ENCODE measurements around the gene MC1R.

MC1R gene

DNA sequence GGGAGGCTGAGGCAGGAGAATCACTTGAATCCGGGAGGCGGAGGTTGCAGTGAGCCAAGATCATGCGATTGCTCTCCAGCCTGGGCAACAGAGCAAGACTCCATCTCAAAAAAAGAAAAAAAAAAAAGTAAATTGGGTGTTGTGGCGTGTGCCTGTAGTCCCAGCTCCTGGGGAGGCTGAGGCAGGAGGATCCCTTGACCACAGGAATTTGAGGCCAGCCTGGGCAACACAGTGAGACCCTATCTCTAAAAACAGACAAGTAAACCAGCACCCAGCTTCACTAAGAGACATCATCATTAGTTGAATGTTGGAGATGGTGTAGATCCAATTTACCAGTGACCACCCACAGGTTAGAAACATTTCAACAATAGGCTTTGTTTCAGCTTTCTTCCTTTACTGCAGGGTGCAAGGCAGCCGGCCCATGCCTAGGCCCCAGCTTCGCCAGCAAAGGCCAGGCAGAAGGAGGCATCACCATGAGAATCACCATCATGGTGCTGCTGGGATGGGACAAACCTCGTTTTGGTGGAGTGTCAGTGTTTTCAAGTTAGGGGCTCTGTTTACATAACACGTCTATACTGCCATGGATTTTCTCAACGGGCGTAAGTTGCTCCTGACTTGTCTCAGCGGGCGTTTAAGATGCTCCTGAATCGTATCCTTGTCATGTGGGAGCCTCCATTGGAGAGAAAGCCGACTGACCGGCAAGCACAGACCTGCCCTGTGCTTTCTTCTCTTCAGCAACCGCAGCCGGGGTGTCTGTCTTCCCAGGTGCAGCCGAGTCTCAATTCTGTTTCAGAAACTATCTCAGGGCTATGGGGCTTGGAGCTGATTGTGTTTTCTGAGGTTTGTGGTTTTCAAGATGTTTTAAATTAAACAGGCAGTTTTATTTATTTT, 37.9 kb upstream of the MC1R start:
- TF ChIP-seq ZFX (IDR thresholded peaks at IDR 0.05; ENCODE audit: borderline replicate concordance): no peak
- TF ChIP-seq, protein P1, sequence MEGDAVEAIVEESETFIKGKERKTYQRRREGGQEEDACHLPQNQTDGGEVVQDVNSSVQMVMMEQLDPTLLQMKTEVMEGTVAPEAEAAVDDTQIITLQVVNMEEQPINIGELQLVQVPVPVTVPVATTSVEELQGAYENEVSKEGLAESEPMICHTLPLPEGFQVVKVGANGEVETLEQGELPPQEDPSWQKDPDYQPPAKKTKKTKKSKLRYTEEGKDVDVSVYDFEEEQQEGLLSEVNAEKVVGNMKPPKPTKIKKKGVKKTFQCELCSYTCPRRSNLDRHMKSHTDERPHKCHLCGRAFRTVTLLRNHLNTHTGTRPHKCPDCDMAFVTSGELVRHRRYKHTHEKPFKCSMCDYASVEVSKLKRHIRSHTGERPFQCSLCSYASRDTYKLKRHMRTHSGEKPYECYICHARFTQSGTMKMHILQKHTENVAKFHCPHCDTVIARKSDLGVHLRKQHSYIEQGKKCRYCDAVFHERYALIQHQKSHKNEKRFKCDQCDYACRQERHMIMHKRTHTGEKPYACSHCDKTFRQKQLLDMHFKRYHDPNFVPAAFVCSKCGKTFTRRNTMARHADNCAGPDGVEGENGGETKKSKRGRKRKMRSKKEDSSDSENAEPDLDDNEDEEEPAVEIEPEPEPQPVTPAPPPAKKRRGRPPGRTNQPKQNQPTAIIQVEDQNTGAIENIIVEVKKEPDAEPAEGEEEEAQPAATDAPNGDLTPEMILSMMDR (IDR thresholded peaks at IDR 0.05): no peak
- no peak overlapping the region for H3K27ac ChIP-seq

DNA sequence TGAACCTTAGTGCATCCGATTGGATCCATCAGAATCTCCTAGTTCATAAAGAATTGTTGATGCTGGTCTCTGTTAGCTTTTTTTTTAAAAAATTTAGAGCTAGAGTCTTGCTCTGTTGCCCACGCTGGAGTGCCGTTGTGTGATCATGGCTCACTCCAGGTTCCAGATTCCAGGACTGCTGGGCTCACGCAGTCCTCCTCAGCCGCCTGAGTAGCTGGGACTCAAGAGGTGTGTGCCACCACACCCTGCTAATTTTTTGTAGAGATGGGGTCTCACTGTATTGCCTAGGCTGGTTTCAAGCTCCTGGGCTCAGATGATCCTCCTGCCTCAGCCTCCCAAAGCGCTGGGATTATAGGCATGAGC, 37.3 kb upstream of the MC1R start:
- TF ChIP-seq, protein P1 (IDR thresholded peaks at IDR 0.05): no peak
- no peak for TF ChIP-seq ZFX (IDR thresholded peaks at IDR 0.05; ENCODE audit: borderline replicate concordance)

DNA sequence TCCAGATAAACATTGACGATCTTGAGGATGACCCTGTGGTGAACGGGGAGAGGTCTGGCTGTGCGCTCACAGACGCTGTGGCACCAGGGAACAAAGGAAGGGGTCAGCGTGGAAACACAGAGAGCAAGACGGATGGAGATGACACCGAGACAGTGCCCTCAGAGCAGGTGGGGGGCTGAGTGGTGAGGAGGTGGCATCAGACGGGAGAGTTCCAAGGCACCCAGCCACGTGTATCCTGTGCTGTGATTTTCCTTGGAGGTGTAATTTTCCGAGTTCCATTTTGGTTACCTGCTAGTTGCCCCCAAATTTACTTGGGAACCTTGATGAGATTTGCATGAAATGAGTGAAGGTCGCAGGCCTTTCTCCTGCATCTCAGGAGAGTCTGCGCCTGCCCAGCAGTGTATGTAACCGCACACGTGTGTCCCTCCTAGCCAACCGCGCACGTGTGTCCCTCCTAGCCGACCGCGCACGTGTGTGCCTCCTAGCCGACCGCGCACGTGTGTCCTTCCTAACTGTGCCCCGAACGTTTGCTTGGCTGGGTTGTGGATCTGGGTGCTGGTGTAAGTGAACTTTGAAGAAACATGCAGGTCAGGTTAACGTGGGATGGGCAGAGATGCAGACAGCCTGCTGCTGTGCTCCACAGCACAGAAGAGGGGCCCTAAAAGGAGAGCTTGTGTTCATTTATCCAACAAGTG, 35.2 kb upstream of the MC1R start:
- H3K27ac ChIP-seq: no peak overlapping the region
- TF ChIP-seq ZFX (IDR thresholded peaks at IDR 0.05; ENCODE audit: borderline replicate concordance): no peak
- TF ChIP-seq, protein P1 (IDR thresholded peaks at IDR 0.05): no peak

More for the DNA sequence above, 37.3 kb upstream of the MC1R start:
- no peak overlapping the region for H3K27ac ChIP-seq

DNA sequence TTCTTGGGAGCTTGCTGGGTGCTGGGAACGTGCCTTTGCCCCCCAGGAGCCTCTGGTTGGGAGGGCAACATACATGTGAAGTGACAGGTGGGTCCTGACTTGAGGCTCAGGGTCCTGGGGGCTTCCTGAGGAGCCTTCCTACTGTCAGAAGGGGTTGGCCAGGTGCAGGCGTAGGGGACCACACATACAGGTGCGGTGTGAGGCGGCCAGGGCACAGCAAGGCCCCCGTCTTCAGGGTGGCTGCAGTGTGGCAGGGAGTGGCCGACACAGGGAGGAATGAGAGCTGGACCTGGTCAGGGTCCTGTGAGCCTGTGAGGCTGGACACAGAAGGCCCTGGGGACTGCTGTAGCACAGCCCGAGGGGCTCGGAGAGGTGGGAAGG, 34.6 kb upstream of the MC1R start:
- H3K27ac ChIP-seq: no peak overlapping the region
- TF ChIP-seq, protein P1 (IDR thresholded peaks at IDR 0.05): no peak
- no peak for TF ChIP-seq ZFX (IDR thresholded peaks at IDR 0.05; ENCODE audit: borderline replicate concordance)

DNA sequence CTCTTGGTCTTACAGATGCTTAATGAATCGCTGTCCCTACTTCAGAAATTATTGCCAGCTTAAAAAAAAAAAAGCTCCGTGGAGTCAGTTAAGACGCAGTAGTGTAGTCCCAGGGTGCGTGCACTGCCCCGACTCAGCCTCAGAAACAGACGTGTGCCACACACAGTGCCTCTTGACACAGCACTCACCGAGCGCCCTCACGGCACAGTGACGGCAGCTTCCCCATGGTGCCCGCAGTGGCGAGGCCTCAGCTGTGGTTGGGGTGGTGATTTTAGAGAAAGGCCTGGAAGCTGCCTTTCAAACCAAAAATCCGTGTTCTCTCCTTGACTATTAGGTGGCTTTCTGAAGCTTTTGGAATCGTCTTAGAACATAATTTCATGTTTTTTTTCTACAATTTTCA, 31.4 kb upstream of the MC1R start:
- H3K27ac ChIP-seq: no peak overlapping the region
- no peak for TF ChIP-seq ZFX (IDR thresholded peaks at IDR 0.05; ENCODE audit: borderline replicate concordance)
- TF ChIP-seq, protein P1 (IDR thresholded peaks at IDR 0.05): no peak

DNA sequence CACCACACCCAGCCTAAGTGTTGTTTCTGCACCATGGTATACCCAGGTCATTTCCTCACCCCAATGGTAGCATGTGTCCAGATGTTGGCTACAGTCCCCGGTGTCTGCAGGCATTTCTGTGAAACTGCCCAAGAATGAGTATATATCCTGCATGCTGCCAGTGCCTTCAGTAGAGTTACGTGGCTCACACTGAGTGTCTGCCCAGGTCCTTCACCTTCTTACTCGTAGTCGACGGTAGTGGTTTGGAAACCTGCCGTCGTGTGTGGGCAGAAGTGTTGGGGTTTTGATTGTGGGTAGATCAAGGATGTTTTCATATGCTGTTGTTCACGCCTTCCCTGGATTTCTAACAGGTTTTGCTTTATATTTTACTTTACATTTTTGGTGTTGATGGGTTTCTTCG, 28.5 kb upstream of the MC1R start:
- H3K27ac ChIP-seq: no peak overlapping the region
- TF ChIP-seq, protein P1 (IDR thresholded peaks at IDR 0.05): no peak
- TF ChIP-seq ZFX (IDR thresholded peaks at IDR 0.05; ENCODE audit: borderline replicate concordance): no peak
